GM10248 (cell line): ENCODE measurements around the gene IFIT3.

ENCODE experiments used
- CTCF ChIA-PET: fragments of 300-600 bp; sonication (Branson Sonifier 250); formaldehyde crosslinking; extraction: SDS; loops from one replicate; lab custom pipeline; 2021; ENCODE audit warnings: antibody characterized with exemption; lab: Yijun Ruan, JAX
- POLR2A ChIA-PET: fragments of 350-650 bp; sonication (Branson Sonifier 250); formaldehyde crosslinking; extraction: SDS; loops from one replicate; lab custom pipeline; 2020; ENCODE audit warnings: antibody characterized with exemption; lab: Yijun Ruan, JAX
- DNase-seq: peaks from one replicate; pipeline ENCODE4 v3.0.0; 2012; ENCODE audit errors: extremely low spot score
- CTCF ChIP-seq: IDR thresholded peaks from 2 replicates; pipeline ENCODE4 v1.5.1; 2012; ENCODE audit warnings: mild to moderate bottlenecking, low read depth; ENCODE audit errors: extremely low read depth, missing control alignments, control extremely low read depth

IFIT3 gene

GRCh38 chr10:89369156-89370105 lies 41.6 kb downstream of the IFIT3 start:
- ChIA-PET POLR2A (no interaction called here), CTCF (interaction anchor here (1.0 to 4.5 kb wide), 40 partner anchors 9 to 303 kb away, joined by 3 to 46 read pairs (median 8); partner anchors contain the start of genes IFIT1, IFIT1B, IFIT2 and IFIT5)
- peak; percentile 70 for TF ChIP-seq CTCF
- peak; percentile 46 for DNase-seq

- no peak for DNase-seq
- TF ChIP-seq CTCF: no peak
- ChIA-PET CTCF (interaction anchor here (1.6 kb wide), 1 partner anchor 17 kb away, joined by 4 read pairs; no protein-coding TSS in a partner anchor), POLR2A (no interaction called here)
Observed at GRCh38 chr10:89371079-89371478, 43.3 kb downstream of the IFIT3 start.

GRCh38 chr10:89371987-89372386 lies 44.2 kb downstream of the IFIT3 start:
- ChIA-PET POLR2A (no interaction called here), CTCF (interaction anchor here (0.8 to 1.6 kb wide), 3 partner anchors 16 to 117 kb away, joined by 3 to 4 read pairs (median 3); no protein-coding TSS in a partner anchor)
- TF ChIP-seq CTCF: no peak
- DNase-seq: no peak

- ChIA-PET POLR2A (no interaction called here), CTCF (interaction anchor here (1.2 to 1.3 kb wide), 2 partner anchors 10 to 13 kb away, joined by 3 to 4 read pairs; no protein-coding TSS in a partner anchor)
- no peak for TF ChIP-seq CTCF
- no peak for DNase-seq
Observed at GRCh38 chr10:89373916-89374711, 46.3 kb downstream of the IFIT3 start.

- POLR2A ChIA-PET: no interaction called here
- TF ChIP-seq CTCF: no peak
- CTCF ChIA-PET: interaction anchor here (1.2 to 1.3 kb wide), 2 partner anchors 11 to 12 kb away, joined by 3 to 4 read pairs; no protein-coding TSS in a partner anchor
- no peak for DNase-seq
Observed at GRCh38 chr10:89374713-89375141, 46.9 kb downstream of the IFIT3 start.
